NCI-H748 (cell line): ENCODE data around the gene PFKFB1.

Experiments used
- DNase-seq: peaks from one replicate; lab custom pipeline; 2025; ENCODE audit not compliant: unreplicated experiment; lab: John Stamatoyannopoulos, UW

The PFKFB1 gene

GRCh38 chrX:54928876-54929275 lies 65.1 kb downstream of the PFKFB1 start:
- DNase-seq = no peak

GRCh38 chrX:54926978-54927377 lies 67.0 kb downstream of the PFKFB1 start:
- DNase-seq = no peak

DNA sequence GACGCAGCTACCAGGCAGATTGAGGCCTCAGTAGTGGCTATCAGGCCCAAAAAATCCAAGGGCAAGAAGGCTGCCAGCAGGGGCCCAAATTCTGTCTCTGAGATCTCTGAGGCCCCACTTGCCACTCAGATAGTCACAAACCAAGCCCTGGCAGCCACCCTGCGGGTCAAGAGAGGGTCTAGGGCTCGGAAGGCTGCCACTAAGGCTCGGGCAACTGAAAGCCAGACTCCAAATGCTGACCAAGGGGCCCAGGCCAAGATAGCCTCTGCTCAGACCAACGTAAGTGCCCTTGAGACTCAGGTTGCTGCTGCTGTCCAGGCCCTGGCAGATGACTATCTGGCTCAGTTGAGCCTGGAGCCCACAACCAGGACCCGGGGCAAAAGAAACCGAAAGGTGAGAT lies 70.6 kb downstream of the PFKFB1 start:
- DNase-seq = no peak

DNA sequence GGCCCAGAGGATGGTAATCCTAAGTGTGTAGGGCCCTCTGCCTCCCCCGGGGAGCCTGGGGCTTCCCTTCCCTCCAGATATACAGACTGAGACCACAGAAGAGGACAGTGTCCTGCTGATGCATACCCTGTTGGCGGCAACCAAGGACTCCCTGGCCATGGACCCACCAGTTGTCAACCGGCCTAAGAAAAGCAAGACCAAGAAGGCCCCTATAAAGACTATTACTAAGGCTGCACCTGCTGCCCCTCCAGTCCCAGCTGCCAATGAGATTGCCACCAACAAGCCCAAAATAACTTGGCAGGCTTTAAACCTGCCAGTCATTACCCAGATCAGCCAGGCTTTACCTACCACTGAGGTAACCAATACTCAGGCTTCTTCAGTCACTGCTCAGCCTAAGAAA lies 71.4 kb downstream of the PFKFB1 start:
- no peak for DNase-seq

DNA sequence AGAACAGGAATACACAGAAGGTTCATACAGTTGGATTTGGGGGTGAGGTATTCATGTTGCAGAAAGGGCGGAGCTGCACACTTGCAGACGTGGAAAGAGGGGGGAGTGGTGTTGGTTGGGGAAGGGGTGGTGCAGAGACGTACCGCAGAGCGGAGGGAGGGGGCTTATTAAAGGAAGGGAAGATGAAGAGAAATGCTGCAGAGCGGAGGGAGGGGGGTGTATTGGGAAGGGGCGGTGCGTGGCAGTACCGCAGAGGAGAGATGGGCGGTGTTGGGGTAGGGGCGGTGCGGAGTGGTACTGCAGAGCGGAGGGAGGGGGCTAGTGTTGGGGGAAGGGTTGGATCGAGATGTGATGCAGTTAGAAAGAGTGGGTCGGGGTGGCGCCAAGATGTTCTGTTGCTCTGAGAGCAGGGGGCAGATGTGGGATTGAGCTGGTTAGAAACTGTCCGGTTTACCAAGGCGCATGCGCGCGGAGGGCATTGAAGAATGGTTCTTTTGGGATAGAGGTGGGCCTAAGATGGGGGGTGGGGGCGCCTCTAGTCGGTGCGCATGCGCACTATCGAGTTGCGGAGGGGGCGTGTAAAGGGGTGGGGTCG lies 72.5 kb downstream of the PFKFB1 start:
- DNase-seq = peak; percentile 82

DNA sequence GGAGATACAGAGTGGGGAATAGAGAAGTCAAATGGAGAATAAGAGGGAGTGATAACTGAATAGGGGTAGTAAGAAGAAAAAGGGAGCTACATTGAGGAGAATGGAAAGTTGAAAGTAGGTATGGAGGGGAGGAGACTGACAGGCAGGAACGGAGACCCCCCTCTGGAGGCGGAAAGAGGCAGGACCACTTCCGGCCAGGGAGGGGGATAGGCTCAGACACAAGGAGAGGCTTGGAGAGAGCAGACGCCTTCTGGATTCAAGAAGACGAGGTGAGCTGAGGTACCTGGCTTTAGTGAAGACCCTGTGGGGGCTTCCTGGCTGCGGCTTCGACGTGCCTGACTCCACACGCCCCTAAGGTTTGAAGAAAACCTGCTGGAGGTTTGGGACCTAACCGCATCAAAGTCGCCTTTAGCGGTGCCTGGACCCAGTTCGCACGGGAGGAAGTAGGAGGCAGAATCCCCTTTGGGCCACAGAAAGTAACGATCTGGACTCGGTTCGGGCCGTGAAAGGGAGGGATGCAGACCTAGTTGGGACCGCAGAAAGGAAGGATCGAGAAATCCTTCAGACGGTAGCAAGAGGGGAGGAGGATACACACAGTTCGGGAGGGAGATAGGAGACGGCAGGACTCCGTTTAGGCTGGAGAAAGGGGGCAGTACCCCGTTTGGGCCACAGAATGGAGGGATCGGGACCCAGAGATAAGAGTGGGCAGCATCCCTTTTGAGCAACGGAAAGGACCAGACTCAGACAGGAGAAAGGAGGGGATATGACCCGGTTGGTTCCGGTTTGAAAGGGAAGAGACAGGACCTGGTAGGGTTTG lies 73.2 kb downstream of the PFKFB1 start, which contains the start of gene TRO:
Gene TRO, plus strand, starts transcription at position 215 of the 817 bp plus-strand sequence. CDS start 1,423 bp downstream, outside the sequence.
- peak; percentile 64 for DNase-seq

DNA sequence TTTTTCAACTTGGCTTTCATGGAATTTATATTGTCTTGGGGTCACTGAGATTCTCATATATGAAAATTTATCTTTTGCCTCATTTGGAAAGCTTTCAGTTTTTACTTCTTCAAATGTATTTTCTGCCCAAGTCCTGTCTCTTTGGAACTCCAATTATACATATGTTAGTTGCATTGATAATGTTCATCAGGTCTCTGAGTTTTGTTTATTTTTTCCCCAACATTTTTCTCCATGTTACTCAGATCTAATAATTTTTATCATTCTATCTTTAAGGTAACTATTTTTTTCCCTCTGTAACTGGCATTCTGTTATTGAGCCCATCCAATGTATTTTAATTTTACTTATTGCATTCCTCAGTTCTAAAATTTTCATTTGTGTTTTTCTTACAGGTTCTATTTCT lies 84.0 kb downstream of the PFKFB1 start:
- DNase-seq = no peak

DNA sequence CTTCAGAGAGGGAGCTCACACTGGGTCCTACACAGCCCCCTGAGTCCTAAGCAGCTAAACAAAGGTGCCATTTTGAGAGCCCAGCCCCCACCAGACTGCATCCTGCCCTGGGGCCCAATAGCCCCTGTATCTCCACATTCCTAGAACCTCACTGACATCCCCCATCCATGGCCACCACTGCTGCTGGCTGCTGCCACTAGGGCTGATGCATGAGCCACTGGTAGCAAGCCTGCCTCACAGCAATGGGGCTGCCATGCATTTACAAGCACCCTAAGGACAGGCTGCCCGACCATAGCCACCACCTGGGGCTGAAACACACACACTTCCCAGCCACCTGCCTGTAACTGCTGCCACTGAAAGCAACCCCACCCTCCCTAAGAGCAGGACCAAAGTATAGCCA lies 99.8 kb downstream of the PFKFB1 start:
- DNase-seq = no peak

- DNase-seq = peak; percentile 65
Measured at GRCh38 chrX:54891573-54891972, 102.4 kb downstream of the PFKFB1 start.

GRCh38 chrX:54885740-54886139 lies 108.2 kb downstream of the PFKFB1 start:
- DNase-seq = no peak
